ENCODE results near the gene LGALS12.

- TF ChIP-seq CTCF (IDR thresholded peaks at IDR 0.05; ENCODE audit: low read depth, low read length) (no peak), EZH2phosphoT487 (IDR thresholded peaks at IDR 0.05; ENCODE audit: low read depth) (no peak)
These were observed 51.7 kb downstream of the LGALS12 start for GRCh38 chr11:63557570-63557969.

All from OCI-LY3 (cell line).